Spleen (tissue), 11 donors: ENCODE measurements around the gene BPIFB2. TPM values are rescaled to one million over a fixed set of nuclear protein-coding genes. Genes with fewer than 3 reads are reported as not detected.

Experiments
- DNase-seq: peaks from one replicate; pipeline ENCODE4 v3.0.0-alpha.2; 2020
- H3K27ac ChIP-seq, 8 donors: fragments of 200-600 bp; sonication (generic) in 7 of 8; 1 replicate in 4 of 8; 2 replicates in 4 of 8; pipeline versions ENCODE4 v1.5.0 to v1.8.0; 2016 to 2021; ENCODE audit warnings: inconsistent platforms in 4 of 8, mild to moderate bottlenecking in 4 of 8, moderate library complexity in 1 of 8
- H3K27me3 ChIP-seq, 7 donors: fragments of 200-600 bp; sonication (generic) in 6 of 7; replicated peaks in 1 of 7; 1 replicate in 4 of 7; 2 replicates in 3 of 7; pipeline versions ENCODE4 v1.5.0 to v1.8.0; 2016 to 2021; ENCODE audit warnings: inconsistent platforms in 3 of 7, mild to moderate bottlenecking in 1 of 7
- H3K36me3 ChIP-seq, 6 donors: fragments of 200-600 bp; sonication (generic) in 5 of 6; 1 replicate in 4 of 6; 2 replicates in 2 of 6; pipeline versions ENCODE4 v1.5.0 to v1.8.0; 2016 to 2021; ENCODE audit warnings: inconsistent platforms in 2 of 6
- H3K4me1 ChIP-seq, 6 donors: fragments of 200-600 bp; sonication (generic) in 5 of 6; 1 replicate in 3 of 6; 2 replicates in 3 of 6; pipeline versions ENCODE4 v1.5.0 to v1.8.0; 2016 to 2021; ENCODE audit warnings: inconsistent platforms in 3 of 6
- H3K4me3 ChIP-seq, 8 donors: fragments of 200-600 bp; sonication (generic) in 7 of 8; 1 replicate in 4 of 8; 2 replicates in 4 of 8; pipeline versions ENCODE4 v1.5.0 to v1.8.0; 2016 to 2021; ENCODE audit warnings: inconsistent platforms in 4 of 8, mild to moderate bottlenecking in 4 of 8, moderate library complexity in 2 of 8
- H3K9me3 ChIP-seq, 8 donors: fragments of 200-600 bp; sonication (generic) in 7 of 8; 1 replicate in 4 of 8; 2 replicates in 4 of 8; pipeline versions ENCODE4 v1.5.0 to v1.8.0; 2016 to 2021; ENCODE audit warnings: inconsistent platforms in 4 of 8
- CTCF ChIP-seq, 11 experiments: fragments of 200-600 bp in 7 of 11; fragments of 450-650 bp in 4 of 11; sonication (generic) in 4 of 11; IDR thresholded peaks in 8 of 11; conservative IDR thresholded peaks in 3 of 11; 1 replicate in 7 of 11; 2 replicates in 4 of 11; pipeline versions ENCODE4 v1.4.0 to v1.8.0; 2016 to 2021; ENCODE audit warnings: antibody characterized with exemption in 11 of 11, inconsistent platforms in 4 of 11, mild to moderate bottlenecking in 1 of 11
- POLR2A ChIP-seq, 3 donors: fragments of 450-650 bp; IDR thresholded peaks; one replicate each; pipeline ENCODE4 v1.5.1; 2017; ENCODE audit warnings: antibody characterized with exemption in 3 of 3, mild to moderate bottlenecking in 1 of 3
- POLR2AphosphoS5 ChIP-seq, 3 donors: sonication (generic); formaldehyde crosslinking; IDR thresholded peaks; one replicate each; pipeline ENCODE4 v1.5.1; 2017; ENCODE audit warnings: antibody characterized with exemption in 3 of 3
- WGBS, 5 donors: extraction: QIAGEN DNeasy Blood & Tissue Kit in 3 of 5; methylation state at CpG; one replicate each; pipeline versions ENCODE4 v1.1.5 to v1.1.7; 2013 to 2018; 5-methylcytosine and 5-hydroxymethylcytosine counted together
- intact Hi-C: fragments of 100-400 bp; cut with DNase I; formaldehyde crosslinking; loops from one replicate; pipeline ENCODE4 v1.15.0; 2023; ENCODE audit warnings: low total_unique reads
- polyA plus RNA-seq, 3 donors: library from polyadenylated mRNA; stranded (reverse); fragments of 200-250 nt; gene quantifications; one replicate each; pipeline ENCODE4 v1.2.1, GENCODE V29; 2013
- total RNA-seq, 7 donors: library from RNA; depleted of rRNA in 3 of 7; stranded (reverse); fragments of >200 nt in 3 of 7; fragmentation: NEBNext Ultra II Directional in 4 of 7; extraction: Animal tissue kit (Norgen Biotek cat#: 25700) in 4 of 7; gene quantifications; one replicate each; pipeline versions ENCODE4 v1.1.0 to v1.2.1, GENCODE V29; 2016 to 2021
- donor health status: healthy with polysubstance abuse.
- donor health status: DM: no; HTN: no; CAD: no; lungs with moderate emphysema.
- donor health status: DM: no; HTN: no; CAD: no.
- donor health status: Bipolar disorder and iron deficiency.
- donor health status: healthy.
- donor health status: DM: no; HTN: no; CAD: no.
- donor health status: DM: yes; HTN: yes; CAD: no.

The BPIFB2 gene
- total and polyA plus RNA-seq, 10 donors: not detected

- Histone ChIP-seq H3K27ac (no peak overlapping the region), H3K27me3 (peaks cover 0 to under 1% (median 0%) of the 10 kb centered on the region in 7 donors), H3K4me1 (no peaks in the 10 kb centered on the region), H3K4me3 (no peak overlapping the region), H3K9me3 (peaks cover 0 to 11% (median 0%) of the 10 kb centered on the region in 8 donors), H3K36me3 (no peaks in the 10 kb centered on the region)
- WGBS, 5 donors: 62 to 78% (median 75%) methylated on average over 5 of the region's 5 CpGs
- no peak for DNase-seq
- TF ChIP-seq CTCF (IDR thresholded peaks at IDR 0.05 in 8 of 11, conservative IDR thresholded peaks at IDR 0.05 in 3 of 11): no peak
- no peak for TF ChIP-seq POLR2AphosphoS5 (IDR thresholded peaks at IDR 0.05)
- TF ChIP-seq POLR2A (IDR thresholded peaks at IDR 0.05): no peak
- intact Hi-C loops: no loop called here
These were observed 25.9 kb downstream of the BPIFB2 start for GRCh38 chr20:33033381-33033780.

- H3K36me3 ChIP-seq: no peaks in the 10 kb centered on the region
- peaks cover 0 to 11% (median 0%) of the 10 kb centered on the region in 8 donors for H3K9me3 ChIP-seq
- TF ChIP-seq POLR2A (IDR thresholded peaks at IDR 0.05) (no peak), CTCF (IDR thresholded peaks at IDR 0.05 in 8 of 11, conservative IDR thresholded peaks at IDR 0.05 in 3 of 11) (no peak), POLR2AphosphoS5 (IDR thresholded peaks at IDR 0.05) (no peak)
- no peak for DNase-seq
- intact Hi-C loops: no loop called here
- WGBS, 5 donors: 70 to 95% (median 86%) methylated on average over 5 of the region's 5 CpGs
- no peak overlapping the region for H3K27ac ChIP-seq
- no peaks in the 10 kb centered on the region for H3K27me3 ChIP-seq
- H3K4me1 ChIP-seq: no peaks in the 10 kb centered on the region
- H3K4me3 ChIP-seq: no peak overlapping the region
These were observed 26.6 kb downstream of the BPIFB2 start for GRCh38 chr20:33034115-33034514.

- 75 to 85% (median 81%) methylated on average over 5 to 6 of the region's 6 CpGs for WGBS, 5 donors
- no peaks in the 10 kb centered on the region for H3K27me3 ChIP-seq
These were observed 27.5 kb downstream of the BPIFB2 start for GRCh38 chr20:33034901-33035492.

More at GRCh38 chr20:33034901-33035492, 27.5 kb downstream of the BPIFB2 start:
- H3K4me1 ChIP-seq: no peaks in the 10 kb centered on the region
- no peak overlapping the region for H3K4me3 ChIP-seq
- H3K27ac ChIP-seq: no peak overlapping the region
- no peak for TF ChIP-seq CTCF (IDR thresholded peaks at IDR 0.05 in 8 of 11, conservative IDR thresholded peaks at IDR 0.05 in 3 of 11)
- TF ChIP-seq POLR2A (IDR thresholded peaks at IDR 0.05): no peak
- TF ChIP-seq POLR2AphosphoS5 (IDR thresholded peaks at IDR 0.05): no peak
- no peak for DNase-seq
- intact Hi-C loops: no loop called here
- no peaks in the 10 kb centered on the region for H3K36me3 ChIP-seq
- peaks cover 0 to 11% (median 0%) of the 10 kb centered on the region in 8 donors for H3K9me3 ChIP-seq
